ENCODE results near the gene NQO2. TPM values are rescaled to one million over a fixed set of nuclear protein-coding genes. Genes with fewer than 3 reads are reported as not detected.
"Not testable (repeated sequence)": the region's sequence is repeated elsewhere in the genome, so short reads cannot be mapped to it uniquely, and the experiment has no call there.

Gene NQO2
- total RNA-seq, 2 donors from 2014 or later = 18.0 to 35.1 TPM

GRCh38 chr6:3036861-3037637 is 37.4 kb downstream of the NQO2 start:
- DNase-seq (ENCODE audit: low spot score) (no peak), ATAC-seq (no peak)
- no peaks in the 10 kb centered on the region for H3K9me3 Mint-ChIP-seq
- H3K4me1 Mint-ChIP-seq (ENCODE audit: low read depth in 2 of 2) = no peaks in the 10 kb centered on the region
- H3K27ac Mint-ChIP-seq = no peak overlapping the region
- peaks cover 7 to 14% of the 10 kb centered on the region in 2 donors for H3K27me3 Mint-ChIP-seq
- no peak overlapping the region for H3K4me3 Mint-ChIP-seq
- no peaks in the 10 kb centered on the region for H3K36me3 Mint-ChIP-seq

- Mint-ChIP-seq H3K4me3 (no peak overlapping the region), H3K9me3 (no peaks in the 10 kb centered on the region), H3K27me3 (peaks cover 7 to 10% of the 10 kb centered on the region in 2 donors), H3K27ac (no peak overlapping the region), H3K4me1 (ENCODE audit: low read depth in 2 of 2) (no peaks in the 10 kb centered on the region), H3K36me3 (no peaks in the 10 kb centered on the region)
- DNase-seq (ENCODE audit: low spot score) = no peak
- ATAC-seq = no peak
Observed at GRCh38 chr6:3037638-3038365, 38.1 kb downstream of the NQO2 start.

GRCh38 chr6:3039384-3039783 is 39.7 kb downstream of the NQO2 start:
- DNase-seq (ENCODE audit: low spot score) = no peak
- ATAC-seq = no peak
- Mint-ChIP-seq H3K9me3 (no peaks in the 10 kb centered on the region), H3K4me3 (no peak overlapping the region), H3K36me3 (no peaks in the 10 kb centered on the region), H3K27me3 (peaks cover 7 to 10% of the 10 kb centered on the region in 2 donors), H3K27ac (no peak overlapping the region), H3K4me1 (ENCODE audit: low read depth in 2 of 2) (no peaks in the 10 kb centered on the region)

GRCh38 chr6:3041147-3041546 is 41.5 kb downstream of the NQO2 start:
- Mint-ChIP-seq H3K27me3 (peaks cover 2 to 8% of the 10 kb centered on the region in 2 donors), H3K36me3 (no peaks in the 10 kb centered on the region), H3K27ac (no peak overlapping the region), H3K4me1 (ENCODE audit: low read depth in 2 of 2) (no peaks in the 10 kb centered on the region), H3K4me3 (no peak overlapping the region), H3K9me3 (no peaks in the 10 kb centered on the region)
- DNase-seq (ENCODE audit: low spot score) = no peak
- no peak for ATAC-seq

- Mint-ChIP-seq H3K4me1 (ENCODE audit: low read depth in 2 of 2) (no peaks in the 10 kb centered on the region), H3K27ac (no peak overlapping the region), H3K27me3 (peaks cover 0 to 7% of the 10 kb centered on the region in 2 donors), H3K36me3 (no peaks in the 10 kb centered on the region), H3K4me3 (no peak overlapping the region), H3K9me3 (no peaks in the 10 kb centered on the region)
- DNase-seq (ENCODE audit: low spot score) (no peak), ATAC-seq (no peak)
Observed at GRCh38 chr6:3041606-3042005, 41.9 kb downstream of the NQO2 start.

- no peak for ATAC-seq
- Mint-ChIP-seq H3K27me3 (peaks cover 0 to 3% of the 10 kb centered on the region in 2 donors), H3K4me1 (ENCODE audit: low read depth in 2 of 2) (no peaks in the 10 kb centered on the region), H3K9me3 (no peaks in the 10 kb centered on the region), H3K36me3 (no peaks in the 10 kb centered on the region), H3K27ac (no peak overlapping the region), H3K4me3 (no peak overlapping the region)
- DNase-seq (ENCODE audit: low spot score) = no peak
Observed at GRCh38 chr6:3045369-3045768, 45.7 kb downstream of the NQO2 start.

- Mint-ChIP-seq H3K4me3 (no peak overlapping the region), H3K36me3 (no peaks in the 10 kb centered on the region), H3K4me1 (ENCODE audit: low read depth in 2 of 2) (no peaks in the 10 kb centered on the region), H3K9me3 (no peaks in the 10 kb centered on the region), H3K27ac (no peak overlapping the region), H3K27me3 (peaks cover 0 to 3% of the 10 kb centered on the region in 2 donors)
- DNase-seq (ENCODE audit: low spot score) = no peak
- no peak for ATAC-seq
Observed at GRCh38 chr6:3045777-3046176, 46.1 kb downstream of the NQO2 start.

- no peak overlapping the region for H3K4me3 Mint-ChIP-seq
- peaks cover 0 to 5% of the 10 kb centered on the region in 2 donors for H3K27me3 Mint-ChIP-seq
- H3K27ac Mint-ChIP-seq = no peak overlapping the region
- H3K9me3 Mint-ChIP-seq = no peaks in the 10 kb centered on the region
- DNase-seq (ENCODE audit: low spot score) = no peak
- H3K36me3 Mint-ChIP-seq = no peaks in the 10 kb centered on the region
- no peak for ATAC-seq
- H3K4me1 Mint-ChIP-seq (ENCODE audit: low read depth in 2 of 2) = no peaks in the 10 kb centered on the region
Observed at GRCh38 chr6:3046295-3046694, 46.6 kb downstream of the NQO2 start.

- H3K27me3 Mint-ChIP-seq; H3K4me1 Mint-ChIP-seq (ENCODE audit: low read depth in 2 of 2); H3K9me3 Mint-ChIP-seq; H3K4me3 Mint-ChIP-seq; H3K36me3 Mint-ChIP-seq; ATAC-seq; DNase-seq (ENCODE audit: low spot score); H3K27ac Mint-ChIP-seq: not testable (repeated sequence)
Observed at GRCh38 chr6:3048009-3048408, 48.3 kb downstream of the NQO2 start.

- Mint-ChIP-seq H3K27ac (peak overlapping the region; percentile 28 to 58), H3K36me3 (no peaks in the 10 kb centered on the region), H3K9me3 (no peaks in the 10 kb centered on the region), H3K27me3 (peaks cover 0 to 2% of the 10 kb centered on the region in 2 donors), H3K4me3 (peak overlapping the region; percentile 73), H3K4me1 (ENCODE audit: low read depth in 2 of 2) (peaks cover 12 to 23% of the 10 kb centered on the region in 2 donors)
- no peak for ATAC-seq
- no peak for DNase-seq (ENCODE audit: low spot score)
Observed at GRCh38 chr6:3052481-3053230, 53.0 kb downstream of the NQO2 start.

- H3K27ac Mint-ChIP-seq = peak overlapping the region in 1 of 2 donors; percentile 58
- no peaks in the 10 kb centered on the region for H3K36me3 Mint-ChIP-seq
- no peaks in the 10 kb centered on the region for H3K9me3 Mint-ChIP-seq
- peaks cover 0 to 2% of the 10 kb centered on the region in 2 donors for H3K27me3 Mint-ChIP-seq
- H3K4me1 Mint-ChIP-seq (ENCODE audit: low read depth in 2 of 2) = peaks cover 12 to 23% of the 10 kb centered on the region in 2 donors
- ATAC-seq = no peak
- DNase-seq (ENCODE audit: low spot score) = no peak
- peak overlapping the region; percentile 73 for H3K4me3 Mint-ChIP-seq
Observed at GRCh38 chr6:3053231-3053508, 53.5 kb downstream of the NQO2 start.

GRCh38 chr6:3054229-3055157 is 54.8 kb downstream of the NQO2 start:
- Mint-ChIP-seq H3K4me3 (peak overlapping the region; percentile 73), H3K4me1 (ENCODE audit: low read depth in 2 of 2) (peaks cover 21 to 29% of the 10 kb centered on the region in 2 donors), H3K27ac (peak overlapping the region in 1 of 2 donors; percentile 58)
- not testable (repeated sequence) for ATAC-seq; DNase-seq (ENCODE audit: low spot score); H3K27me3 Mint-ChIP-seq; H3K9me3 Mint-ChIP-seq; H3K36me3 Mint-ChIP-seq

- H3K27ac Mint-ChIP-seq; ATAC-seq; H3K9me3 Mint-ChIP-seq; DNase-seq (ENCODE audit: low spot score); H3K4me3 Mint-ChIP-seq; H3K27me3 Mint-ChIP-seq; H3K36me3 Mint-ChIP-seq: not testable (repeated sequence)
- peaks cover 21 to 29% of the 10 kb centered on the region in 2 donors for H3K4me1 Mint-ChIP-seq (ENCODE audit: low read depth in 2 of 2)
Observed at GRCh38 chr6:3055158-3055499, 55.4 kb downstream of the NQO2 start.

Data from natural killer cell treated with Interleukin-12 subunit alpha and Interleukin-12 subunit beta and Interleukin-15 and Interleukin-18, amount 100 ng/mL, for 72 hours (primary cell).